ENCODE data around the gene PRR15L.
"Not testable (repeated sequence)": the region's sequence is repeated elsewhere in the genome, so short reads cannot be mapped to it uniquely, and the experiment has no call there.

DNA sequence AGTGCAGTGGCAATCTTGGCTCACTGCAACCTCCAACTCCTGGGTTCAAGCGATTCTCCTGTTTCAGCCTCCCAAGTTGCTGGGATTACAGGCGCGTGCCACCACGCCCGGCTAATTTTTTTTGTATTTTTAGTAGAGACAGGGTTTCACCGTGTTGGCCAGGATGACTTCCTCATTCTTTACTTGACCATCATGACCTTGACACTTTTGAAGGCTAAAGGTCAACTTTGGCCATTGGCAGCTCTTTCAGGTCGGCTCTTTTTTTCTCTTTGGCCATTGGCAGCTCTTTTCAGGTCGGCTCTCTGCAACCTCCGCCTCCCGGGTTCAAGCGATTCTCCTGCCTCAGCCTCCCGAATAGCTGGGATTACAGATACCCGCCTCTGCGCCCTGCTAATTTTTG is 37.8 kb downstream of the PRR15L start:
- not testable (repeated sequence) for TF ChIP-seq CTCF, POLR2A (IDR thresholded peaks at IDR 0.05)

Data from heart left ventricle (tissue), 13 donors.